HFF-Myc (cell line): ENCODE results near the gene PRSS16.
"Not testable (repeated sequence)": the region's sequence is repeated elsewhere in the genome, so short reads cannot be mapped to it uniquely, and the experiment has no call there.

Experiments
- DNase-seq: peaks from one replicate; pipeline ENCODE4 v3.0.0-alpha.2; 2011; ENCODE audit warnings: low read depth; ENCODE audit errors: extremely low read depth
- H3K4me3 ChIP-seq: replicated peaks from 2 replicates; pipeline ENCODE4 v1.5.1; 2011; ENCODE audit warnings: low read depth, mild to moderate bottlenecking, control low read depth, low read length
- CTCF ChIP-seq: IDR thresholded peaks from 2 replicates; pipeline ENCODE4 v1.5.1; 2012; ENCODE audit warnings: mild to moderate bottlenecking, low read depth, low read length, control low read depth; ENCODE audit errors: missing control alignments

Gene PRSS16

DNA sequence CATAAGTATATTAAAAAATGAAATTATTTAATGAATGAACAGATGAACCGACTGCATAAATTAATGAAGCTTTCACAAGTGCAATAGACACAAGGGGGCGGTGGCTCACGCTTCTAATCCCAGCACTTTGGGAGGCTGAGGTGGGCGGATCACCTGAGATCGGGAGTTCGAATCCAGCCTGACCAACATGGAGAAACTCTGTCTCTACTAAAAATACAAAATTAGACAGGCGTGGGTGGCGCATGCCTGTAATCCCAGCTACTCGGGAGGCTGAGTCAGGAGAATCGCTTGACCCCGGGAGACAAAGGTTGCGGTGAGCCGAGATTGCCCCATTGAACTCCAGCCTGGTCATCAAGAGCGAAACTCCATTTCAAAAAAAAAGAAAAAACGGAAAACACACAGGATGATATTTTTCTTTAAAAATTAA lies 34.4 kb upstream of the PRSS16 start:
- DNase-seq = not testable (repeated sequence)
- TF ChIP-seq CTCF = peak; percentile 12
- H3K4me3 ChIP-seq = peak overlapping the region; percentile 48; the same call in 1 of the 2 replicates

DNA sequence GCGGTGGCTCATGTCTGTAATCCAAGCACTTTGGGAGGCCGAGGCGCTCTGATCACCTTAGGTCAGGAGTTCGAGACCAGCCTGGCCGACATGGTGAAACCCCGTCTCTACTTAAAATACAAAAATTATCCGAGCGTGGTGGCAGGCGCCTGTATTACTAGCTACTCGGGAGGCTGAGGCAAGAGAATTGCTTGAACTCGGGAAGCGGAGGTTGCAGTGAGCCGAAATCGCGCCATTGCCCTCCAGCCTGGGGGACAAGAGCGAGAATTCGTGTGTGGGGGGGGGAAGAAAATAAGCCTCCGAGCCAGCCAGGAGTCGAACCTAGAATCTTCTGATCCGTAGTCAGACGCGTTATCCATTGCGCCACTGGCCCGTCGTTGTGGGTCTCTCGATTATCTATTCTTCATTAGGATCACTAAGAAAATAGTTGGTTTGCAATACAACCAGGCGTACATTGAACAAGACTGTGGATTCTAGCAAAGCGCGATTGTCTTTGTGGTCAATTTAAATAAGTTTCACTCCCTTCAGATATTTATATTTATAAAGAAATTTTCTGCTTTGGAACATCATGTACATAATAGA lies 33.9 kb upstream of the PRSS16 start:
- peak overlapping the region; percentile 48 for H3K4me3 ChIP-seq
- TF ChIP-seq CTCF = no peak
- no peak for DNase-seq

DNA sequence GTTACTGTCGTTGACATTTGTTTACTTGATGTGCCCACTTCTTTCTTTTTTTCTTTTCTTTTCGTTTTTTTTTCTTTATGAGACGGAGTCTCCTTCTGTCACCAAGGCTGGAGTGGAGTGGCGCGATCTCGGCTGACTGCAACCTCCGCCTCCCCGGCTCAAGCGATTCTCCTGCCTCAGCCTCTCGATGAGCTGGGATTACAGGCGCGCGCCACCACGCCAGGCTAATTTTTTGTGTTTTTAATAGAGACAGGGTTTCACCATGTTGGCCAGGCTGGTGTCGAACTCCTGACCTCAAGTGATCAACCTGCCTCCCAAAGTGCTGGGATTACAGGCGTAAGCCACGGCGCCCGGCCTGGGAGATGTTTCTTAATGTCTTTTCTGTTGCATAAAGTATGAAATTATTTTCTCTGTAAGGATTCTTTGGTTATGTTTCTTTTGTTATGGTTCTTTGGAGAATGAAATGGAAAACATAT lies 33.3 kb upstream of the PRSS16 start:
- H3K4me3 ChIP-seq = peak overlapping the region; percentile 48

DNA sequence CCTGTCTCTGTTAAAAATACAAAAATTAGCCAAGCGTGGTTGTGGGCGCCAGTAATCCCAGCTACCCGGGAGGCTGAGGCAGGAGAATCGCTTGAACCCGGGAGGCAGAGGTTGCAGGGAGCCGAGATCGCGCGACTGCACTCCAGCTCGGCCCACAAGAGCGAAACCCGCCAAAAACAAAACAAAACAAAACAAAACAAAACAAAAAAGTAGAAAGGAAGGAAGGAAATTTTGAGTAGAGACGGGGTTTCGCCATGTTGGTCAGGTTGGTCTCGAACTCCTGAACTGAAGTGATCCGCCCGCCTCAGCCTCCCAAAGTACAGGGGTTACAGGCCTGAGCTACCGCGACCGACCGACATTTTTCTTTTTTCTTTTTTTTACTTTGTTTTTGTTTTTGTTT lies 30.6 kb upstream of the PRSS16 start:
- TF ChIP-seq CTCF = no peak
- H3K4me3 ChIP-seq = no peak overlapping the region
- no peak for DNase-seq

More for the DNA sequence above, 33.3 kb upstream of the PRSS16 start:
- TF ChIP-seq CTCF = no peak
- no peak for DNase-seq

GRCh38 chr6:27222971-27223370 lies 24.5 kb upstream of the PRSS16 start:
- DNase-seq = not testable (repeated sequence)

GRCh38 chr6:27224729-27225128 lies 22.8 kb upstream of the PRSS16 start:
- no peak for DNase-seq
- H3K4me3 ChIP-seq = no peak overlapping the region
- TF ChIP-seq CTCF = no peak

More at GRCh38 chr6:27222971-27223370, 24.5 kb upstream of the PRSS16 start:
- H3K4me3 ChIP-seq = not testable (repeated sequence)

- H3K4me3 ChIP-seq = peak overlapping the region; percentile 44
- no peak for TF ChIP-seq CTCF
- DNase-seq = no peak
These were observed 18.5 kb upstream of the PRSS16 start for GRCh38 chr6:27228963-27229477.
